Measurements from ENCODE around the gene SYNE3. TPM values are rescaled to one million over a fixed set of nuclear protein-coding genes. Genes with fewer than 3 reads are reported as not detected.

Gene SYNE3
- polyA plus RNA-seq, 5 donors: 2.0 to 4.2 (median 2.2) TPM

- no peak for DNase-seq
Observed at GRCh38 chr14:95476747-95477146, 39.7 kb downstream of the SYNE3 start.

DNA sequence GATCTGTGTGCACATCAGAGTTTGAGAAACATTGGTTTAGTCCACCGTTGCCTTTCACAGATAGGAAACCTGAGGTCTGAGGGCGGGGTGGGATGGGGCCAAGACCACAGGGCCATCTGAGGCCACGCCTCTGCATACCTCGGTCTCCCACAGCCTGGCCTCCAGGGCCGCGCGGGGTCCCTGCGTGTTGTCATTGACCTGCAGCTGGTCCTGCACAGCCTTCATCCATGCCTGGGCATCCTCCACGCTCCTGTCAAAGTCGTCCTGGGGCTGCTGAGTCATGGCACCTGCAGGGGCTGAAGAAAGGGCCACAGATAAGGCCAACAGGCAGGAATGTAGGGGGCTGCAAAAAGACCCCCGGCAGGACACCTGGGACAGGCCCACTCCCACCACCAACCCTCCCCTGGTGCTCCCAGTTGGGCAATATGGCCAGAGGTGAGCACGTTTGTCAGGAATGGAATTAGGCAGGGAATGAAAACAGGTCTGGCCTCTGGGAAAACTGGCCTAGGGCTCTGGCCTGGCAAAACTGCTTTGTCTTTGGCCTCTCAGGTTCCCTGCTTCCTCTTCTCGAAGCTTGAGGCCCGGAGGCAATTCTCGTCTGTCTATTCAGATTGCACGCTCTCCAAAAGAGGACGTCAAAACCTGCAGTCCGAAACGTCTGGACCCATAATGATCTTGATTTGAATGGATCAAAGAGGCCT, 40.8 kb downstream of the SYNE3 start:
- DNase-seq: no peak

DNA sequence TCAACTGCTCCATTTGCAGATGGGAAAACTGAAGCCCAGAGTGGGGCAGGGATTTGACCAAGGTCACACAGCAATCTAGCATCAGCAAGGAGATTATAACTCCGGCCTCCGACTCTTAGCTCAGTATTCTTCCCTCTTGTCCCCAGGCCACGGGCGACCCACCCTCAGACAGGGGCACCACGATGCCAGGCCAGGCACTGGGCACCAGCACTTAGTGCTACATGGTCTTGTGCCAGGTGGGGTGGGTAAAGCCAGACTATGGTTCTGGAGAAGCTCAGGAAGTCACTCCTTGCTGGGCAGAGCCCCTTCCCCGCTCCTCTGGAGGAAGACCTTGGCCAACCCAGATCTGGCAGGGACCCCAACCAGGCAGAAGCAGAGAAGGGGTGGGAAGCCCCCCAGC, 41.5 kb downstream of the SYNE3 start:
- DNase-seq: no peak

DNA sequence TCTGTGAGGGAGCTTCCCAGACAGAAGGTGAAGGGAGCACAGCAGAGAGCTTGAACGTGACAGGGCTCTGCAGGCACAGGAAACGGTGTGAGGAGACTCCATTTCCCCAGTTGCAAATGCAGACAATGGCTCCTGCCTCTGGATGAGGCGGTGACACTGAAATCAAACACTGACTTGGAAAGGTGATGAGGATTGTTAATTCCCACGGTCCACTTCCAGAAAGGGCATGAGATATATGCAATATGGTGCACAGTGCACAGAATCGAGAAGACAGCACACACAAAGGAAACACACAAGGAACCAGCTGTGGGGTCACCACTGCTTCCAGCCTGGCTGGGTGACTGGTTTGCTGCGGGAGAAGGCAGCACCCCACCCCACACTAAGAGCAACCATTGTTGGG, 42.0 kb downstream of the SYNE3 start:
- no peak for DNase-seq

DNA sequence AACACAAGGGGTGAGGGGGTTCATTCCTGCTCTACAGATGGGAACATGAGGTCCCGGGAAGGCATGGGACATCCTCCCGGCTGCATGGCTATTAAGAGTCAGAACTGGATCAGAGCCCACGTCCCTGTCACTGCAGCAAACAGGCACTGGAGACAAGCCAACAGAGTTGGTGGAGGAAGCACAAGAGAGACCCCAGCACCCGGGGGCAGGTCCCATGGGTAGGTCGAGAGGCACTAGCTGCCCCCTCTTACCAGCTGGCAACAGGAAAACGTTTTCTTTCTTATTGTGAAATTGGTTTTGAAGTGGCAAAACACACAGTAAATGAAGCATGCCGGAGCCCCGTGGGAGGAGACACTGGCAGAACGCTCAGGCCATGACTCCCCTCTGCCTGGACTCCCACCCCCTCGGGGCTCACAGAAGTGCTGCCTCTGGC, 43.6 kb downstream of the SYNE3 start:
- no peak for DNase-seq

DNA sequence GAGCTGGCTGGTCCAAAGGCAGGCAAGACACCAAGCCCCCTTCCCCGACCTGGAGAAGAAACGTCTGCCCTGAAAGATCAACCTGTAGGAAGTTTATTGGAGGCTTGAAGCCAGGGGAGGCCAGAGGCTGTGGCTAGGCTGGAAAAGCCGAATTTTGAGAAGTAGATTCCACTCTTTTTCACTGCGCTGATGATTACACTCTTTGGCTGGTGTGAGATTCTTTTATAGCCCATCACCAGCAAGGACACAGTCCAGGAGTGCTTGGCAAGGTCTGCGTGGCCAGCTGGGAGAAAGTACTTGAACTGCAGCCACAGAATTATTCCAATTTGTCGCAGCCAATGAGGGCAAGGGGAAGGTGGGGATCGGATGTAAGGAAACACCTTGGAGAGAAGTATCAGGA, 45.0 kb downstream of the SYNE3 start:
- DNase-seq: no peak

- no peak for DNase-seq
Observed at GRCh38 chr14:95471016-95471415, 45.4 kb downstream of the SYNE3 start.

DNA sequence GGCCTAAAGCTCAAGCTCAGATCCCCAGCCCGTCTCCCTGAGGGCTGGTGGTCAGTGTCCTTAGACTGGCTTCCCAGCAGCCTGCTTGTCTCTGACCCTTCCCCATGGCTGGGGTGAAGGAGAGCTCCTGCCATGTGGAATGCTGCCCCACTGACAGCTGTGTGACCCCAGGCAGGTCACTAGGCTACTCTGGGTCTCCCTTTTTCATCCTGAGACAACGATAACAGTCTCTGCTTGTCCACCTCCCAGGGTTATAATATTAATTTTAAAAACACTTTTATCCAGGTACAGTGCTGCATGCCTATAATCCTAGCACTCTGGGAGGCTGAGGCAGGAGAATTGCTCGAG, 47.3 kb downstream of the SYNE3 start:
- DNase-seq: no peak

DNA sequence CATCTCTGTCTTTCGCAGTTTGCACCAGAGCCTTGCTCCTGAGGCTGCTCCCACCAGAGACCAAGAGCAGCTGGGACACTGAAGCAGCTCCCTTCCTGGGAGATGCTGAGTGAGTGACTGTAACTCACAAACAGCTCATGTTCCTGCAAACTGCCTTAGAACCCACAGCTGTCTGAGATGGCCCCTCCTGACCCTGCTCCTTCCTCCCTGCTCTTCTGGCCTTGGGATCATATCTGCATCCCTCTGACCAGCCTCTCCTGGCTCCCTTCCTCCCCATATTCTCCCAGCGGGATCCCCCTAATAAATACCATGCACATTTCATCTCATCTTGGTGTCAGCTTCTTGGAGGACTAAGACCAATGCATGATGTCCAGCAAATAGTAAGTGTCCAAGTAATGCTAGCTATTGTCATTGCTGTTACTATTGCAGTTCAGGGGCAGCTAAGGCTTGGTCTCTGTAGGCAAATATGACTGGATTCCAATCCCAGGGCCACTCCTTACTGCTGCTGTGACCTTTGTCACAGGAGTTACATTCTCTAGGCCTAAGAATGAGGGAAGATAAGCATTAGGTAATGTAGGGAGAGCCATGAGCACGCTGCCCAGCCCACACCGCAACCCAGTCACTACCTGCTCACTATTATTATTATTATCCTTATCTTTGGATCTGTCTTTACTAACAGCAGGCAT, 47.9 kb downstream of the SYNE3 start:
- DNase-seq: no peak

- DNase-seq: no peak
Observed at GRCh38 chr14:95467657-95468056, 48.8 kb downstream of the SYNE3 start.

GRCh38 chr14:95467232-95467631, 49.2 kb downstream of the SYNE3 start:
- no peak for DNase-seq

Other genes with a start within 250 kb of the SYNE3 start
- gene CLMN, start 196.7 kb downstream of the SYNE3 start, polyA plus RNA-seq (ENCODE audit: insufficient read depth in 1 of 5, insufficient read length in 5 of 5, low replicate concordance in 1 of 5): 10 to 100 TPM in 4 of 5 donors, 1 to 10 TPM in 1; 7.8 to 18.3 (median 13.1) TPM
- 10 to 100 TPM; 53.9 to 73.3 (median 59.2) TPM for gene GLRX5, start 18.4 kb upstream of the SYNE3 start, polyA plus RNA-seq (ENCODE audit: insufficient read depth in 1 of 5, insufficient read length in 5 of 5, low replicate concordance in 1 of 5)
- under 1 TPM in 2 of 5 donors, not detected in 3; 0.16 to 0.28 TPM for gene TCL1B, start 169.8 kb upstream of the SYNE3 start, polyA plus RNA-seq (ENCODE audit: insufficient read depth in 1 of 5, insufficient read length in 5 of 5, low replicate concordance in 1 of 5)
- gene TCL1A, start 197.5 kb upstream of the SYNE3 start, polyA plus RNA-seq (ENCODE audit: insufficient read depth in 1 of 5, insufficient read length in 5 of 5, low replicate concordance in 1 of 5): 1 to 10 TPM in 3 of 5 donors, under 1 TPM in 2; 0.58 to 1.7 (median 1.1) TPM